Glutamatergic neuron (in vitro differentiated cells): ENCODE data around the gene C20orf141. TPM values are rescaled to one million over a fixed set of nuclear protein-coding genes. Genes with fewer than 3 reads are reported as not detected.

Experiments
- DNase-seq: peaks from one replicate; pipeline ENCODE4 v3.0.0; 2022
- H3K27ac Mint-ChIP-seq: one replicate; pipeline ENCODE4 v1.8.0; 2020; ENCODE audit warnings: mild to moderate bottlenecking, mixed read lengths, inconsistent platforms; ENCODE audit not compliant: unreplicated experiment
- H3K27me3 Mint-ChIP-seq: one replicate; pipeline ENCODE4 v1.8.0; 2020; ENCODE audit warnings: mild to moderate bottlenecking, moderate library complexity, mixed read lengths, inconsistent platforms; ENCODE audit not compliant: unreplicated experiment
- H3K36me3 Mint-ChIP-seq: one replicate; pipeline ENCODE4 v1.8.0; 2020; ENCODE audit warnings: mild to moderate bottlenecking, mixed read lengths, inconsistent platforms; ENCODE audit not compliant: unreplicated experiment
- H3K4me1 Mint-ChIP-seq: one replicate; pipeline ENCODE4 v1.8.0; 2020; ENCODE audit warnings: mild to moderate bottlenecking, low read depth, mixed read lengths, inconsistent platforms; ENCODE audit not compliant: unreplicated experiment
- H3K4me3 Mint-ChIP-seq: one replicate; pipeline ENCODE4 v1.8.0; 2020; ENCODE audit warnings: mild to moderate bottlenecking, mixed read lengths, inconsistent platforms; ENCODE audit not compliant: unreplicated experiment
- H3K9me3 Mint-ChIP-seq: one replicate; pipeline ENCODE4 v1.8.0; 2020; ENCODE audit warnings: mild to moderate bottlenecking, moderate library complexity, mixed read lengths, inconsistent platforms; ENCODE audit not compliant: unreplicated experiment
- CTCF ChIP-seq: fragments of 200-600 bp; sonication (generic); IDR thresholded peaks from one replicate; pipeline ENCODE4 v1.5.0; 2021; ENCODE audit not compliant: partially characterized antibody, unreplicated experiment
- total RNA-seq: library from RNA; stranded (reverse); fragmentation: NEBNext Ultra II Directional; extraction: Animal tissue kit (Norgen Biotek cat#: 25700); gene quantifications from one replicate; pipeline ENCODE4 v1.2.1, GENCODE V29; 2021; ENCODE audit not compliant: unreplicated experiment

The C20orf141 gene
- total RNA-seq, 1 donor from 2014 or later = not detected

GRCh38 chr20:2838170-2838797, 23.5 kb downstream of the C20orf141 start:
- no peak for DNase-seq
- Mint-ChIP-seq H3K36me3 (peaks cover 10% of the 10 kb centered on the region), H3K4me3 (no peak overlapping the region), H3K4me1 (peaks cover 4% of the 10 kb centered on the region), H3K27ac (no peak overlapping the region), H3K9me3 (peaks cover 2% of the 10 kb centered on the region), H3K27me3 (peaks cover 6% of the 10 kb centered on the region)
- no peak for TF ChIP-seq CTCF

- H3K36me3 Mint-ChIP-seq = peaks cover 10% of the 10 kb centered on the region
Measured at GRCh38 chr20:2838847-2839671, 24.3 kb downstream of the C20orf141 start.

GRCh38 chr20:2839732-2840137, 24.9 kb downstream of the C20orf141 start:
- Mint-ChIP-seq H3K27ac (no peak overlapping the region), H3K36me3 (peaks cover 10% of the 10 kb centered on the region), H3K9me3 (peaks cover 2% of the 10 kb centered on the region), H3K4me3 (peak overlapping the region; percentile 85), H3K27me3 (peaks cover 6% of the 10 kb centered on the region), H3K4me1 (peaks cover 4% of the 10 kb centered on the region)
- no peak for TF ChIP-seq CTCF
- DNase-seq = no peak

More at GRCh38 chr20:2838847-2839671, 24.3 kb downstream of the C20orf141 start:
- Mint-ChIP-seq H3K27me3 (peaks cover 6% of the 10 kb centered on the region), H3K9me3 (peaks cover 2% of the 10 kb centered on the region), H3K4me3 (peak overlapping the region; percentile 85), H3K4me1 (peaks cover 4% of the 10 kb centered on the region), H3K27ac (no peak overlapping the region)
- DNase-seq = no peak
- no peak for TF ChIP-seq CTCF

- H3K27ac Mint-ChIP-seq = peak within 1 kb of the TSS; percentile 48
- TF ChIP-seq CTCF = no peak
Measured at GRCh38 chr20:2840138-2840966, 25.6 kb downstream of the C20orf141 start, which contains the start of the genes PCED1A and VPS16. Gene PCED1A (minus strand): TSS chr20:2840655. CDS start chr20:2839912, 743 bp downstream. Gene VPS16 (plus strand): TSS chr20:2840745. CDS start chr20:2840775, 30 bp downstream.

More at GRCh38 chr20:2840138-2840966, 25.6 kb downstream of the C20orf141 start, which contains the start of the genes PCED1A and VPS16:
- H3K4me1 Mint-ChIP-seq = peaks cover 4% of the 10 kb centered on the region
- H3K36me3 Mint-ChIP-seq = peaks cover 7% of the 10 kb centered on the region
- H3K4me3 Mint-ChIP-seq = peak within 1 kb of the TSS; percentile 93
- H3K9me3 Mint-ChIP-seq = peaks cover 2% of the 10 kb centered on the region
- H3K27me3 Mint-ChIP-seq = peaks cover 6% of the 10 kb centered on the region
- DNase-seq = peak; percentile 90
